Neural progenitor cell (in vitro differentiated cells): Measurements from ENCODE around the gene TCP11.

Experiments
- EZH2 ChIP-seq: fragments of 200-600 bp; sonication (generic); IDR thresholded peaks from 2 replicates; pipeline ENCODE4 v1.6.1; 2017; ENCODE audit warnings: antibody characterized with exemption, mild to moderate bottlenecking, moderate library complexity
- TF ChIP-seq, protein P1 (sequence below): fragments of 200-600 bp; sonication (generic); IDR thresholded peaks from 2 replicates; pipeline ENCODE4 v1.5.1; 2017; ENCODE audit warnings: antibody characterized with exemption, mild to moderate bottlenecking

DNA sequence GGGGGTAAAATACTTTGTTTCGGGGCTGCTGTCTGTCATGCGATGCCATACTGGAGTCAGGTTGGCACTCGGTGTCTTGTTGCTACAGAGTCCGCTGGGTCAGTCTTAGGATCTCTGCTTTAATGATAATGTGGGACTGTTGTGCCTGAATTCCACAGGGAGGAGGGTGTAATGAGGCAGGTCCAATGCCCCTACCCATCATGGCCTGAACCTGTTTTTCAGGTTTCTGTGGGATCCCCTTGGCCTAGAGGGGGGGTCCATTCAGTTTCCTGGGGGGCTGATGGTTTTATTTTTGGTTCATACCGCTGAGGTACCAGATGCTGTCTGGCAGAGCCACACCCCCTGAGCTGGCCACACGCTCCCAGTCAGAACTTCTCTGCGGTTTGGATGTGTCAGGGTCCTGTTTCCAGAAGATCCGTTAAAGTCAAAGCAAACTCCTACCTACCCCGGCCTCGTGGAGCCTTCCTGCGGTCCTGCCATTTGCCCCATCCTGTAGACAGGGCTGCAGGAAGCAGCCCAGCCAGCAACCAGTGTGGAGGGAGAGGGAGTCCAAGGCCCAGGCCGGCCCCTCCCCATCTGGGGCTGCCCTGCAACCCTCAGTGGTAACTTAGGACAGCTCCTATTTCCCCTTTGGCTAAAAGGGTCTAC lies 69.7 kb downstream of the TCP11 start:
- TF ChIP-seq, protein P1, sequence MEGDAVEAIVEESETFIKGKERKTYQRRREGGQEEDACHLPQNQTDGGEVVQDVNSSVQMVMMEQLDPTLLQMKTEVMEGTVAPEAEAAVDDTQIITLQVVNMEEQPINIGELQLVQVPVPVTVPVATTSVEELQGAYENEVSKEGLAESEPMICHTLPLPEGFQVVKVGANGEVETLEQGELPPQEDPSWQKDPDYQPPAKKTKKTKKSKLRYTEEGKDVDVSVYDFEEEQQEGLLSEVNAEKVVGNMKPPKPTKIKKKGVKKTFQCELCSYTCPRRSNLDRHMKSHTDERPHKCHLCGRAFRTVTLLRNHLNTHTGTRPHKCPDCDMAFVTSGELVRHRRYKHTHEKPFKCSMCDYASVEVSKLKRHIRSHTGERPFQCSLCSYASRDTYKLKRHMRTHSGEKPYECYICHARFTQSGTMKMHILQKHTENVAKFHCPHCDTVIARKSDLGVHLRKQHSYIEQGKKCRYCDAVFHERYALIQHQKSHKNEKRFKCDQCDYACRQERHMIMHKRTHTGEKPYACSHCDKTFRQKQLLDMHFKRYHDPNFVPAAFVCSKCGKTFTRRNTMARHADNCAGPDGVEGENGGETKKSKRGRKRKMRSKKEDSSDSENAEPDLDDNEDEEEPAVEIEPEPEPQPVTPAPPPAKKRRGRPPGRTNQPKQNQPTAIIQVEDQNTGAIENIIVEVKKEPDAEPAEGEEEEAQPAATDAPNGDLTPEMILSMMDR = no peak
- no peak for TF ChIP-seq EZH2
